GM12801 (cell line): Measurements from ENCODE around the gene C19orf73.

Experiments
- CTCF ChIP-seq: IDR thresholded peaks from one replicate; pipeline ENCODE4 v1.5.1; 2011; ENCODE audit warnings: control low read depth; ENCODE audit not compliant: insufficient read length; ENCODE audit errors: extremely low read depth

The C19orf73 gene

GRCh38 chr19:49145573-49146407, 26.8 kb upstream of the C19orf73 start:
- TF ChIP-seq CTCF = no peak

- no peak for TF ChIP-seq CTCF
Observed at GRCh38 chr19:49142866-49143335, 24.0 kb upstream of the C19orf73 start.

GRCh38 chr19:49141352-49141751, 22.4 kb upstream of the C19orf73 start:
- no peak for TF ChIP-seq CTCF

- no peak for TF ChIP-seq CTCF
Observed at GRCh38 chr19:49140951-49141350, 22.0 kb upstream of the C19orf73 start.

- no peak for TF ChIP-seq CTCF
Observed at GRCh38 chr19:49136771-49137171, 17.8 kb upstream of the C19orf73 start.

GRCh38 chr19:49135686-49136085, 16.7 kb upstream of the C19orf73 start:
- TF ChIP-seq CTCF = no peak

GRCh38 chr19:49133621-49134454, 14.9 kb upstream of the C19orf73 start:
- no peak for TF ChIP-seq CTCF
